OCI-LY7 (cell line): ENCODE measurements around the gene MRPS34.

Experiments
- CTCF ChIP-seq: fragments of 200-600 bp; sonication (generic); conservative IDR thresholded peaks from 2 replicates; pipeline ENCODE4 v1.5.1; 2014; ENCODE audit warnings: mild to moderate bottlenecking, antibody characterized with exemption, low read length, moderate library complexity, mixed read lengths
- EZH2phosphoT487 ChIP-seq: fragments of 200-600 bp; sonication (generic); IDR thresholded peaks from 2 replicates; pipeline ENCODE4 v1.6.1; 2018; ENCODE audit warnings: low read depth, borderline replicate concordance, mild to moderate bottlenecking, mixed run types, antibody characterized with exemption, low read length, moderate library complexity, mixed read lengths

DNA sequence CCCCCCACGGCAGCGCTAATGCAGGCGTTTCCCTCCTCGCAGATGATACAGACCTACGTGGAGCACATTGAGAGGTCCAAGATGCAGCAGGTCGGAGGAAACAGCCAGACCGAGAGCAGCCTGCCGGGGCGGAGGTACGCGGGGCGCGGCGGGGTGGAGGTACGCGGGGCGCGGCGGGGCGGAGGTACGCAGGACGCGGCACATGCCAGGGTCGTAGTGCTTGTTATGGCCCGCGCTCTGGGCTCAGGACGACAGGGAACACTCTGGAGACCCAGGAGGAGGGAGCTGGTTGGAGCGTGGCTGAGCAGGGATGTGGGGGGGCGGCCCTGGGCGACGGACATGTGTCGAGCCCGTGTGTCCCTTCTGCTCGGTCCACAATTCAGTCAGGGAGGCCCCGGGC, 43.5 kb downstream of the MRPS34 start:
- TF ChIP-seq EZH2phosphoT487 (no peak), CTCF (no peak)
